HepG2 (cell line): Measurements from ENCODE around the gene TSHZ2. TPM values are rescaled to one million over a fixed set of nuclear protein-coding genes. Genes with fewer than 3 reads are reported as not detected.

ENCODE experiments used
- ARID5B ChIP-seq: IDR thresholded peaks from 2 replicates; pipeline ENCODE4 v1.4.0; 2020; ENCODE audit warnings: mild to moderate bottlenecking, missing genetic modification reagents
- BORCS8-MEF2B ChIP-seq: sonication (generic); formaldehyde crosslinking; IDR thresholded peaks from 2 replicates; pipeline ENCODE4 v1.8.0; 2022; ENCODE audit warnings: mild to moderate bottlenecking, missing genetic modification reagents
- CBX5 ChIP-seq: sonication (generic); formaldehyde crosslinking; IDR thresholded peaks from 2 replicates; pipeline ENCODE4 v1.4.0; 2020; ENCODE audit warnings: missing genetic modification reagents, borderline replicate concordance
- HINFP ChIP-seq: sonication (generic); formaldehyde crosslinking; IDR thresholded peaks from 2 replicates; pipeline ENCODE4 v1.4.0; 2020; ENCODE audit warnings: low read depth, mild to moderate bottlenecking, missing genetic modification reagents
- KLF9 ChIP-seq: IDR thresholded peaks from 2 replicates; pipeline ENCODE4 v1.6.1; 2016; ENCODE audit warnings: low read depth
- MAFF ChIP-seq: IDR thresholded peaks from 2 replicates; pipeline ENCODE4 v1.6.1; 2011; ENCODE audit warnings: low read depth, low read length, improper control_type of control experiment
- NCOA2 ChIP-seq: sonication (generic); formaldehyde crosslinking; IDR thresholded peaks from 2 replicates; pipeline ENCODE4 v1.8.0; 2022; ENCODE audit warnings: inconsistent platforms
- SOX5 ChIP-seq: IDR thresholded peaks from 2 replicates; pipeline ENCODE4 v1.6.1; 2016; ENCODE audit warnings: borderline replicate concordance
- SOX6 ChIP-seq, 2 experiments: fragments of 450-650 bp in 1 of 2; sonication (generic) in 1 of 2; formaldehyde crosslinking in 1 of 2; IDR thresholded peaks; 2 replicates each; pipeline versions ENCODE4 v1.4.0 to v1.6.1; 2017 to 2020; ENCODE audit warnings: antibody characterized with exemption in 1 of 2, mild to moderate bottlenecking in 1 of 2, missing genetic modification reagents in 1 of 2
- SRY ChIP-seq: sonication (generic); formaldehyde crosslinking; IDR thresholded peaks from 2 replicates; pipeline ENCODE4 v1.8.0; 2022; ENCODE audit warnings: mild to moderate bottlenecking, missing genetic modification reagents
- SUZ12 ChIP-seq: fragments of 150-350 bp; IDR thresholded peaks from 2 replicates; pipeline ENCODE4 v1.6.1; 2014; ENCODE audit warnings: low read depth, low read length
- ZBTB38 ChIP-seq: sonication (generic); formaldehyde crosslinking; IDR thresholded peaks from 2 replicates; pipeline ENCODE4 v1.5.1; 2020; ENCODE audit warnings: mild to moderate bottlenecking, missing genetic modification reagents
- ZFP82 ChIP-seq: sonication (generic); formaldehyde crosslinking; IDR thresholded peaks from 2 replicates; pipeline ENCODE4 v1.5.1; 2020; ENCODE audit warnings: mild to moderate bottlenecking, missing genetic modification reagents, borderline replicate concordance
- ZNF12 ChIP-seq: sonication (generic); formaldehyde crosslinking; IDR thresholded peaks from 2 replicates; pipeline ENCODE4 v1.5.0; 2020; ENCODE audit warnings: missing genetic modification reagents
- ZNF20 ChIP-seq: sonication (generic); formaldehyde crosslinking; IDR thresholded peaks from 2 replicates; pipeline ENCODE4 v1.4.0; 2020; ENCODE audit warnings: mild to moderate bottlenecking, moderate library complexity, missing genetic modification reagents
- ZNF232 ChIP-seq: sonication (generic); formaldehyde crosslinking; IDR thresholded peaks from 2 replicates; pipeline ENCODE4 v1.4.0; 2020; ENCODE audit warnings: missing genetic modification reagents, borderline replicate concordance
- ZNF709 ChIP-seq: sonication (generic); formaldehyde crosslinking; IDR thresholded peaks from 2 replicates; pipeline ENCODE4 v1.5.0; 2020; ENCODE audit warnings: mild to moderate bottlenecking, missing genetic modification reagents
- ZNF788 ChIP-seq: sonication (generic); formaldehyde crosslinking; IDR thresholded peaks from 2 replicates; pipeline ENCODE4 v1.5.0; 2020; ENCODE audit warnings: mild to moderate bottlenecking, missing genetic modification reagents, borderline replicate concordance
- ZNF800 ChIP-seq: sonication (generic); formaldehyde crosslinking; IDR thresholded peaks from 2 replicates; pipeline ENCODE4 v1.4.0; 2020; ENCODE audit warnings: missing genetic modification reagents
- ZSCAN25 ChIP-seq: sonication (generic); formaldehyde crosslinking; IDR thresholded peaks from 2 replicates; pipeline ENCODE4 v1.8.0; 2022; ENCODE audit warnings: mild to moderate bottlenecking, missing genetic modification reagents
- ZXDC ChIP-seq: sonication (generic); formaldehyde crosslinking; IDR thresholded peaks from 2 replicates; pipeline ENCODE4 v1.5.0; 2020; ENCODE audit warnings: mild to moderate bottlenecking, missing genetic modification reagents
- polyA plus RNA-seq, 8 experiments: library from polyadenylated mRNA; depleted of rRNA in 3 of 8; stranded (reverse) in 7 of 8; unstranded in 1 of 8; fragments of >200 nt; fragmentation: Illumina TruSeq in 4 of 8; extraction: Trizol in 4 of 8; gene quantifications; 2 replicates each; pipeline versions ENCODE4 v1.2.1 to v1.2.3, GENCODE V29; 2011 to 2016; ENCODE audit warnings: low read depth in 4 of 8, missing spikeins in 1 of 8, mixed read lengths in 1 of 8; ENCODE audit not compliant: insufficient read depth in 1 of 8
- total RNA-seq, 5 experiments: library from RNA; depleted of rRNA; stranded (reverse); fragments of >200 nt; fragmentation: Illumina TruSeq; extraction: Trizol; gene quantifications; 2 replicates each; pipeline ENCODE4 v1.2.3, GENCODE V29; 2016; ENCODE audit warnings: low read depth in 1 of 5

Gene TSHZ2
- total and polyA plus RNA-seq, 2 of the 13 experiments (the other 11 are each of a cell fraction or from before 2014, with no cell fraction given), result 0.01 TPM; not detected in 1

GRCh38 chr20:53413186-53413631, 441.1 kb downstream of the TSHZ2 start (continued):
- TF ChIP-seq ARID5B (CRISPR knock-in tag) (peak; percentile 62; the same call in 1 of the 2 replicates), HINFP (CRISPR knock-in tag) (peak; percentile 34; the same call in 1 of the 2 replicates), MAFF (no peak), ZNF12 (CRISPR knock-in tag) (no peak), ZFP82 (no peak), KLF9 (CRISPR knock-in tag) (no peak), SOX5 (peak; percentile 37; the same call in 1 of the 2 replicates), CBX5 (CRISPR knock-in tag) (peak; percentile 83; the same call in 1 of the 2 replicates), ZBTB38 (peak; percentile 84; the same call in 1 of the 2 replicates), ZNF232 (CRISPR knock-in tag) (no peak), ZSCAN25 (CRISPR knock-in tag) (0 out of 2 replicates have a peak, but pooled peaks have one; percentile 17), SOX6 (IDR thresholded peaks at IDR 0.05) (no peak), SOX6 (CRISPR knock-in tag; IDR thresholded peaks at IDR 0.05) (peak; percentile 64), SUZ12 (0 out of 2 replicates have a peak, but pooled peaks have one; percentile 6), ZNF788 (CRISPR knock-in tag) (peak; percentile 32; the same call in 1 of the 2 replicates), ZNF709 (0 out of 2 replicates have a peak, but pooled peaks have one; percentile 17), ZXDC (no peak), NCOA2 (CRISPR knock-in tag) (no peak), SRY (CRISPR knock-in tag) (no peak), ZNF800 (CRISPR knock-in tag) (0 out of 2 replicates have a peak, but pooled peaks have one; percentile 64), ZNF20 (CRISPR knock-in tag) (no peak), BORCS8-MEF2B (CRISPR knock-in tag) (peak; percentile 24; the same call in 1 of the 2 replicates)
